OCI-LY1 (cell line): ENCODE data around the gene SVBP.

ENCODE experiments used
- H2AFZ ChIP-seq: fragments of 200-600 bp; sonication (generic), shearing (Covaris generic); 2 replicates; pipeline ENCODE4 v1.6.0; 2014; ENCODE audit warnings: antibody characterized with exemption, mild to moderate bottlenecking, low read length
- H3F3A ChIP-seq: fragments of 200-600 bp; sonication (generic), shearing (Covaris generic); 2 replicates; pipeline ENCODE4 v1.6.0; 2014; ENCODE audit warnings: mild to moderate bottlenecking, antibody characterized with exemption, low read length, moderate library complexity; ENCODE audit not compliant: insufficient read depth
- H3K27ac ChIP-seq: fragments of 200-600 bp; sonication (generic); 2 replicates; pipeline ENCODE4 v1.5.1; 2014; ENCODE audit warnings: low read length, mixed run types, mild to moderate bottlenecking, low read depth; ENCODE audit not compliant: poor library complexity, severe bottlenecking
- H3K27me3 ChIP-seq: fragments of 200-600 bp; sonication (generic); 2 replicates; pipeline ENCODE4 v1.6.0; 2014; ENCODE audit warnings: antibody characterized with exemption, mild to moderate bottlenecking, low read length, moderate library complexity; ENCODE audit not compliant: insufficient read depth
- H3K36me3 ChIP-seq: fragments of 200-600 bp; sonication (generic); 2 replicates; pipeline ENCODE4 v1.6.1; 2014; ENCODE audit warnings: mild to moderate bottlenecking, antibody characterized with exemption, low read length, moderate library complexity, mixed read lengths; ENCODE audit not compliant: insufficient read depth
- H3K4me1 ChIP-seq: fragments of 200-600 bp; sonication (generic); 2 replicates; pipeline ENCODE4 v1.5.1; 2014; ENCODE audit warnings: mild to moderate bottlenecking, low read length, moderate library complexity; ENCODE audit not compliant: insufficient read depth, severe bottlenecking
- H3K4me2 ChIP-seq: fragments of 200-600 bp; sonication (generic), shearing (Covaris generic); 2 replicates; pipeline ENCODE4 v1.6.1; 2014; ENCODE audit warnings: low read length
- H3K4me3 ChIP-seq: fragments of 200-600 bp; sonication (generic); 2 replicates; pipeline ENCODE4 v1.5.1; 2014; ENCODE audit warnings: low read length, low read depth, mild to moderate bottlenecking, mixed read lengths; ENCODE audit not compliant: poor library complexity, severe bottlenecking
- H3K79me2 ChIP-seq: fragments of 200-600 bp; shearing (Covaris generic); 2 replicates; pipeline ENCODE4 v1.6.1; 2016; ENCODE audit warnings: mixed run types, low read length, mixed read lengths; ENCODE audit not compliant: insufficient read depth
- H3K9ac ChIP-seq: fragments of 200-600 bp; sonication (generic), shearing (Covaris generic); 2 replicates; pipeline ENCODE4 v1.6.1; 2014; ENCODE audit warnings: mild to moderate bottlenecking, low read length, mixed read lengths
- H3K9me2 ChIP-seq: fragments of 200-600 bp; sonication (generic), shearing (Covaris generic); 2 replicates; pipeline ENCODE4 v1.6.1; 2014; ENCODE audit warnings: low read depth, mild to moderate bottlenecking, low read length, mixed read lengths
- H3K9me3 ChIP-seq: fragments of 200-600 bp; shearing (Covaris generic); 2 replicates; pipeline ENCODE4 v1.6.1; 2014; ENCODE audit warnings: low read length, mixed read lengths
- H4K20me1 ChIP-seq: fragments of 200-600 bp; sonication (generic), shearing (Covaris generic); 2 replicates; pipeline ENCODE4 v1.6.0; 2016; ENCODE audit warnings: mild to moderate bottlenecking, low read length; ENCODE audit not compliant: insufficient read depth
- CTCF ChIP-seq: fragments of 200-600 bp; sonication (generic), shearing (Covaris generic); IDR thresholded peaks from 2 replicates; pipeline ENCODE4 v1.5.1; 2017; ENCODE audit warnings: mild to moderate bottlenecking, antibody characterized with exemption, low read length, moderate library complexity, mixed read lengths
- EZH2 ChIP-seq: fragments of 200-600 bp; sonication (generic), shearing (Covaris generic); IDR thresholded peaks from 2 replicates; pipeline ENCODE4 v1.8.0; 2017; ENCODE audit warnings: borderline replicate concordance, mixed run types, mild to moderate bottlenecking, antibody characterized with exemption, low read length, moderate library complexity, mixed read lengths

Gene SVBP

DNA sequence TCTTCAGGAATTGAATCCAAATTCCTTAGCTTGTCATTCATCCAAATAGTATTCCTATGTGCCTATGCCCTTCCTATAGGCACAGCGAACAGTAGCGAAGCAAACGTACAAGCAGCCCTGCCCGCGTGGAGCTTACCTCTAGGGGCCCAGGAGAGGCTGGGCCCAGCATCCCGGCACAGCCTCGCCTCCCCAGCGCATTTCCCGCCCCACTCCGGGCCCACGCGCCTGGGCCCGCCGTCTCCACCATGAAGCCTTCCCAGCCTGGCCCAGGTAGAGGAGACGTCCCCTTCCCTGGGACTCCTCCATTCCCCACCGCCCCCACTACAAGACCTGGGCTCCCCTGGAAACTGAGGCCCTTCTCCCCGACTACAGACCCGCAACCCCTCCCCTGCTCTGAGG lies 32.7 kb downstream of the SVBP start:
- H3K9me2 ChIP-seq: no peaks in the 10 kb centered on the region
- no peak overlapping the region for H3K27ac ChIP-seq
- no peak for TF ChIP-seq CTCF
- TF ChIP-seq EZH2: no peak
- H3K4me1 ChIP-seq: no peaks in the 10 kb centered on the region
- peaks cover 35% of the 10 kb centered on the region for H3K36me3 ChIP-seq
- H3K9me3 ChIP-seq: no peaks in the 10 kb centered on the region
- no peaks in the 10 kb centered on the region for H3K27me3 ChIP-seq
- H3K4me3 ChIP-seq: no peak overlapping the region
- no peaks in the 10 kb centered on the region for H4K20me1 ChIP-seq
- no peaks in the 10 kb centered on the region for H3F3A ChIP-seq
- no peak overlapping the region for H2AFZ ChIP-seq
- no peak overlapping the region for H3K9ac ChIP-seq
- H3K4me2 ChIP-seq: no peak overlapping the region
- no peaks in the 10 kb centered on the region for H3K79me2 ChIP-seq

DNA sequence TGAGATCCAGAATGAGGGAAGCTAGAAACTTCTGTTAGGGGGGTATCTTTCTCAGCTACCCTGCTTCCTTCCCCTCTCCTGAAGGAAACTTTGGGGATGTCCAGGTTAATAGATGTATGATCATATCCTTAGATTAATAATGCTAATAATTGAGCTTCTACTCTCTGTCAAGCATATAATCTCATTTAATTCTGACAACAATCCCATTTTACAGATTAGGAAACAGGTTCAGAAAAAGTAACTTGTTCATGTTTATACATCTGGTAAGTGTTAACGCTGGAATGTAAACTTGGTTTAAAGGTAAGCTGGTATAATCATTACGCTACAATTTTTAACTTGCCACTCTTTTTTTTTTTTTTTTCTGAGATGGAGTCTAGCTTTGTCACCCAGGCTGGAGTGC lies 34.1 kb downstream of the SVBP start:
- H4K20me1 ChIP-seq: no peaks in the 10 kb centered on the region
- no peaks in the 10 kb centered on the region for H3K4me1 ChIP-seq
- H3K4me3 ChIP-seq: no peak overlapping the region
- H3F3A ChIP-seq: no peaks in the 10 kb centered on the region
- H2AFZ ChIP-seq: no peak overlapping the region
- no peaks in the 10 kb centered on the region for H3K79me2 ChIP-seq
- no peak for TF ChIP-seq EZH2
- TF ChIP-seq CTCF: no peak
- no peaks in the 10 kb centered on the region for H3K9me2 ChIP-seq
- no peak overlapping the region for H3K4me2 ChIP-seq
- no peaks in the 10 kb centered on the region for H3K27me3 ChIP-seq
- H3K36me3 ChIP-seq: peaks cover 39% of the 10 kb centered on the region
- no peak overlapping the region for H3K9ac ChIP-seq
- H3K27ac ChIP-seq: no peak overlapping the region
- H3K9me3 ChIP-seq: no peaks in the 10 kb centered on the region

GRCh38 chr1:42780176-42780575 lies 37.0 kb downstream of the SVBP start:
- Histone ChIP-seq H3K27me3 (no peaks in the 10 kb centered on the region), H3K36me3 (peaks cover 65% of the 10 kb centered on the region), H3K9me2 (no peaks in the 10 kb centered on the region), H4K20me1 (no peaks in the 10 kb centered on the region), H3K4me3 (no peak overlapping the region), H3K27ac (no peak overlapping the region), H3K9ac (no peak overlapping the region), H3K79me2 (no peaks in the 10 kb centered on the region), H3K4me1 (no peaks in the 10 kb centered on the region), H3K9me3 (no peaks in the 10 kb centered on the region), H3F3A (no peaks in the 10 kb centered on the region), H2AFZ (no peak overlapping the region), H3K4me2 (no peak overlapping the region)
- TF ChIP-seq EZH2 (no peak), CTCF (no peak)
